HCT116 (cell line): Measurements from ENCODE around the gene THAP9. TPM values are rescaled to one million over a fixed set of nuclear protein-coding genes. Genes with fewer than 3 reads are reported as not detected.

Experiments
- ATAC-seq: fragments of 200-7000 bp; cut with Tn5 transposase; 2 replicates; pipeline ENCODE4 v1.9.1; 2020; ENCODE audit warnings: mild to moderate bottlenecking, moderate library complexity
- BruUV-seq: library from RNA; stranded (reverse); fragments of 400-500 nt; replicated peaks from 2 replicates; lab custom pipeline; 2021; lab: Mats Ljungman, UMichigan
- CTCF ChIA-PET: fragments of 300-600 bp; sonication (Branson Sonifier 250); formaldehyde crosslinking; loops from one replicate; lab custom pipeline; 2021; ENCODE audit warnings: antibody characterized with exemption; lab: Charles Lee
- POLR2A ChIA-PET: fragments of 300-600, 350-600 bp; sonication (Branson Sonifier 250); formaldehyde crosslinking; loops from one replicate; lab custom pipeline; 2021; ENCODE audit warnings: antibody characterized with exemption; lab: Charles Lee
- RAD21 ChIA-PET, 2 experiments: fragments of 300-600 bp; sonication (Branson Sonifier 250); formaldehyde crosslinking; loops; one replicate each; lab custom pipeline; 2023; ENCODE audit warnings: low total read pairs in 2 of 2; ENCODE audit not compliant: uncharacterized antibody in 2 of 2, unreplicated experiment in 2 of 2, low non-redundant PET in 1 of 2; lab: Charles Lee
- DNase-seq: peaks from one replicate; pipeline ENCODE4 v3.0.0-alpha.2; 2010; ENCODE audit warnings: low read depth, low spot score
- H2AFZ ChIP-seq: fragments of 200-600 bp; shearing (Covaris generic), sonication (generic); 2 replicates; pipeline ENCODE4 v1.6.1; 2017; ENCODE audit warnings: low read depth, mixed run types, mixed read lengths, antibody characterized with exemption, low read length; ENCODE audit not compliant: poor library complexity, severe bottlenecking
- H3K27ac ChIP-seq: 2 replicates; pipeline ENCODE4 v1.5.1; 2012; ENCODE audit warnings: low read depth, low read length
- H3K27me3 ChIP-seq: fragments of 200-600 bp; sonication (generic); 2 replicates; pipeline ENCODE4 v1.6.1; 2016; ENCODE audit warnings: mixed run types, low read length, mixed read lengths; ENCODE audit not compliant: insufficient read depth
- H3K36me3 ChIP-seq, 2 experiments: fragments of 200-500 bp in 1 of 2; fragments of 200-600 bp in 1 of 2; sonication (Bioruptor generic) in 1 of 2; sonication (generic) in 1 of 2; 2 replicates each; pipeline versions ENCODE4 v1.5.1 to v1.6.1; 2014 to 2016; ENCODE audit warnings: low read length in 2 of 2, inconsistent platforms in 1 of 2, mixed read lengths in 1 of 2, mixed run types in 1 of 2; ENCODE audit not compliant: insufficient read depth in 2 of 2, control insufficient read depth in 1 of 2
- H3K4me1 ChIP-seq, 2 experiments: fragments of 200-600 bp in 1 of 2; sonication (generic) in 1 of 2; 2 replicates each; pipeline versions ENCODE4 v1.5.1 to v1.6.1; 2012 to 2017; ENCODE audit warnings: low read length in 2 of 2, inconsistent platforms in 1 of 2, mild to moderate bottlenecking in 1 of 2, mixed read lengths in 1 of 2, mixed run types in 1 of 2, moderate library complexity in 1 of 2; ENCODE audit not compliant: insufficient read depth in 2 of 2, control insufficient read depth in 1 of 2
- H3K4me2 ChIP-seq: fragments of 200-600 bp; sonication (generic); 2 replicates; pipeline ENCODE4 v1.6.1; 2017; ENCODE audit warnings: mixed run types, low read length, mixed read lengths
- H3K4me3 ChIP-seq, 2 experiments: fragments of 200-600 bp in 1 of 2; sonication (generic) in 1 of 2; replicated peaks in 1 of 2; 2 replicates each; pipeline ENCODE4 v1.5.1; 2011 to 2016; ENCODE audit warnings: low read length in 2 of 2, control low read depth in 1 of 2, low read depth in 1 of 2, mild to moderate bottlenecking in 1 of 2, mixed read lengths in 1 of 2, mixed run types in 1 of 2
- H3K79me2 ChIP-seq: fragments of 200-600 bp; sonication (generic); 2 replicates; pipeline ENCODE4 v1.6.1; 2017; ENCODE audit warnings: mild to moderate bottlenecking, mixed run types, low read length, moderate library complexity, mixed read lengths; ENCODE audit not compliant: insufficient read depth
- H3K9ac ChIP-seq: fragments of 200-600 bp; sonication (generic); 2 replicates; pipeline ENCODE4 v1.6.1; 2016; ENCODE audit warnings: low read length, mixed read lengths
- H3K9me2 ChIP-seq: fragments of 200-600 bp; sonication (generic), shearing (Covaris generic); 2 replicates; pipeline ENCODE4 v1.6.1; 2017; ENCODE audit warnings: mixed run types, mild to moderate bottlenecking, moderate library complexity; ENCODE audit not compliant: insufficient read depth
- H3K9me3 ChIP-seq, 2 experiments: fragments of 200-500 bp in 1 of 2; fragments of 200-600 bp in 1 of 2; sonication (Bioruptor generic) in 1 of 2; sonication (generic) in 1 of 2; 2 replicates each; pipeline ENCODE4 v1.6.1; 2014 to 2017; ENCODE audit warnings: low read length in 2 of 2, mixed read lengths in 2 of 2, inconsistent platforms in 1 of 2, low read depth in 1 of 2, mild to moderate bottlenecking in 1 of 2, mixed run types in 1 of 2, moderate library complexity in 1 of 2; ENCODE audit not compliant: control insufficient read depth in 1 of 2, insufficient read depth in 1 of 2
- H4K20me1 ChIP-seq: fragments of 200-600 bp; sonication (generic), shearing (Covaris generic); 2 replicates; pipeline ENCODE4 v1.6.1; 2017; ENCODE audit warnings: mixed run types, mild to moderate bottlenecking, moderate library complexity; ENCODE audit not compliant: insufficient read depth
- ATF3 ChIP-seq: IDR thresholded peaks from 2 replicates; pipeline ENCODE4 v1.6.1; 2012
- CEBPB ChIP-seq: IDR thresholded peaks from 2 replicates; pipeline ENCODE4 v1.6.1; 2012; ENCODE audit warnings: low read depth
- EGR1 ChIP-seq: IDR thresholded peaks from 2 replicates; pipeline ENCODE4 v1.6.1; 2012; ENCODE audit warnings: low read depth
- EZH2 ChIP-seq: fragments of 200-600 bp; sonication (generic); IDR thresholded peaks from 2 replicates; pipeline ENCODE4 v1.6.1; 2017; ENCODE audit warnings: antibody characterized with exemption, mixed run types
- JUND ChIP-seq: IDR thresholded peaks from 2 replicates; pipeline ENCODE4 v1.6.1; 2012
- MAX ChIP-seq: IDR thresholded peaks from 2 replicates; pipeline ENCODE4 v1.6.1; 2012
- SIN3A ChIP-seq: IDR thresholded peaks from 2 replicates; pipeline ENCODE4 v1.6.1; 2012; ENCODE audit warnings: low read depth
- SP1 ChIP-seq: IDR thresholded peaks from 2 replicates; pipeline ENCODE4 v1.6.1; 2012; ENCODE audit warnings: low read depth
- SRF ChIP-seq: IDR thresholded peaks from 2 replicates; pipeline ENCODE4 v1.6.1; 2012; ENCODE audit warnings: low read depth
- TCF7L2 ChIP-seq: IDR thresholded peaks from 2 replicates; pipeline ENCODE4 v1.7.0; 2011; ENCODE audit warnings: borderline replicate concordance, inconsistent platforms; ENCODE audit not compliant: insufficient read depth, insufficient read length; ENCODE audit errors: extremely low read depth
- ZFX ChIP-seq: fragments of 450-650 bp; IDR thresholded peaks from 2 replicates; pipeline ENCODE4 v1.6.1; 2017
- ZNF274 ChIP-seq: fragments of 200-500 bp; sonication (Bioruptor generic); IDR thresholded peaks from 2 replicates; pipeline ENCODE4 v1.6.1; 2014; ENCODE audit warnings: mild to moderate bottlenecking, low read depth, low read length, inconsistent platforms
- intact Hi-C: fragments of 100-400 bp; cut with micrococcal nuclease; formaldehyde crosslinking; loops from 2 replicates; pipeline ENCODE4 v1.10.0; 2022
- total RNA-seq: library from RNA; stranded (reverse); gene quantifications from one replicate; pipeline ENCODE4 v1.2.1, GENCODE V29; 2021; ENCODE audit not compliant: unreplicated experiment
- TF ChIP-seq, protein P1 (sequence below): IDR thresholded peaks from 2 replicates; pipeline ENCODE4 v1.6.1; 2012; ENCODE audit warnings: low read depth

The THAP9 gene
- total RNA-seq, 1 experiment from 2014 or later = 6.4 TPM

DNA sequence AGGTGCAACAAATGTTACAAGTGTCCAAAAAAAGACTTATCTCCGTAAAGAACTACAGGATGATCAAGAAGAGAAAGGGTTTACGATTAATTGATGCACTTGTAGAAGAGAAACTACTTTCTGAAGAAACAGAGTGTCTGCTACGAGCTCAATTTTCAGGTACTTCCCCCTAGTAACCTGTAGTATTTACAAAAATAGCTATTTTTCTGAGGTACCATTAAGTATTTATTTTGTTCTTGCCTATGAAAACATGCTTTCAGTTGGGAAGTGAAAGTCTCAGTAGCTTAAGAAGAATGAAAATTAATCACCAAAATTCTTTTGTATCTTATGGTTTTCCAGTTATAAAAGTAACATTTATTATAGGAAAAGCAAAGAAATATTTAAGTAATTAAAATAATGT lies 5.9 kb downstream of the THAP9 start:
- ChIA-PET POLR2A (no interaction called here), CTCF (no interaction called here), RAD21 (no interaction called here)
- no peak for TF ChIP-seq JUND
- TF ChIP-seq EZH2 = no peak
- no peak for TF ChIP-seq ATF3
- TF ChIP-seq, protein P1, sequence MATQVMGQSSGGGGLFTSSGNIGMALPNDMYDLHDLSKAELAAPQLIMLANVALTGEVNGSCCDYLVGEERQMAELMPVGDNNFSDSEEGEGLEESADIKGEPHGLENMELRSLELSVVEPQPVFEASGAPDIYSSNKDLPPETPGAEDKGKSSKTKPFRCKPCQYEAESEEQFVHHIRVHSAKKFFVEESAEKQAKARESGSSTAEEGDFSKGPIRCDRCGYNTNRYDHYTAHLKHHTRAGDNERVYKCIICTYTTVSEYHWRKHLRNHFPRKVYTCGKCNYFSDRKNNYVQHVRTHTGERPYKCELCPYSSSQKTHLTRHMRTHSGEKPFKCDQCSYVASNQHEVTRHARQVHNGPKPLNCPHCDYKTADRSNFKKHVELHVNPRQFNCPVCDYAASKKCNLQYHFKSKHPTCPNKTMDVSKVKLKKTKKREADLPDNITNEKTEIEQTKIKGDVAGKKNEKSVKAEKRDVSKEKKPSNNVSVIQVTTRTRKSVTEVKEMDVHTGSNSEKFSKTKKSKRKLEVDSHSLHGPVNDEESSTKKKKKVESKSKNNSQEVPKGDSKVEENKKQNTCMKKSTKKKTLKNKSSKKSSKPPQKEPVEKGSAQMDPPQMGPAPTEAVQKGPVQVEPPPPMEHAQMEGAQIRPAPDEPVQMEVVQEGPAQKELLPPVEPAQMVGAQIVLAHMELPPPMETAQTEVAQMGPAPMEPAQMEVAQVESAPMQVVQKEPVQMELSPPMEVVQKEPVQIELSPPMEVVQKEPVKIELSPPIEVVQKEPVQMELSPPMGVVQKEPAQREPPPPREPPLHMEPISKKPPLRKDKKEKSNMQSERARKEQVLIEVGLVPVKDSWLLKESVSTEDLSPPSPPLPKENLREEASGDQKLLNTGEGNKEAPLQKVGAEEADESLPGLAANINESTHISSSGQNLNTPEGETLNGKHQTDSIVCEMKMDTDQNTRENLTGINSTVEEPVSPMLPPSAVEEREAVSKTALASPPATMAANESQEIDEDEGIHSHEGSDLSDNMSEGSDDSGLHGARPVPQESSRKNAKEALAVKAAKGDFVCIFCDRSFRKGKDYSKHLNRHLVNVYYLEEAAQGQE = no peak
- TF ChIP-seq CEBPB = no peak
- TF ChIP-seq ZNF274 = no peak
- no peak for TF ChIP-seq SRF
- no peak for TF ChIP-seq ZFX
- TF ChIP-seq SP1 = no peak
- no peak for TF ChIP-seq MAX
- TF ChIP-seq SIN3A = no peak
- no peak for TF ChIP-seq EGR1
- TF ChIP-seq TCF7L2 = no peak
- Histone ChIP-seq H3K9me3 (no peaks in the 10 kb centered on the region), H3K27ac (no peak overlapping the region), H3K9me2 (no peaks in the 10 kb centered on the region), H3K79me2 (peaks cover 11% of the 10 kb centered on the region), H4K20me1 (no peaks in the 10 kb centered on the region), H3K4me2 (no peak overlapping the region), H3K27me3 (no peaks in the 10 kb centered on the region), H3K4me3 (no peak overlapping the region), H3K36me3 (peaks cover 0 to 3% of the 10 kb centered on the region in 2 experiments; a peak in 1 of 4 replicates), H2AFZ (no peak overlapping the region), H3K4me1 (peaks cover 0 to 4% of the 10 kb centered on the region in 2 experiments; a peak in 1 of 4 replicates), H3K9ac (no peak overlapping the region)
- ATAC-seq (no peak), DNase-seq (no peak)
- intact Hi-C loops = no loop called here
- no TSS peak for BruUV-seq
